SH-SY5Y (cell line): ENCODE data around the gene ARL8B.

Experiments
- GATA2 ChIP-seq: IDR thresholded peaks from 2 replicates; pipeline ENCODE4 v1.6.1; 2011; ENCODE audit warnings: mild to moderate bottlenecking, low read depth, low read length
- GATA3 ChIP-seq: IDR thresholded peaks from 2 replicates; pipeline ENCODE4 v1.6.1; 2011; ENCODE audit warnings: low read depth, mild to moderate bottlenecking, low read length, moderate library complexity

- TF ChIP-seq GATA2 (no peak), GATA3 (no peak)
Observed at GRCh38 chr3:5186858-5187155, 64.7 kb downstream of the ARL8B start.
